Measurements from ENCODE around the gene ATP8B4. TPM values are rescaled to one million over a fixed set of nuclear protein-coding genes. Genes with fewer than 3 reads are reported as not detected.

The ATP8B4 gene
- total RNA-seq, 1 donor from 2014 or later: 9.0 TPM

GRCh38 chr15:50009634-50010033, 109.4 kb downstream of the ATP8B4 start:
- DNase-seq (no peak), ATAC-seq (no peak)
- intact Hi-C loops (cut with DNase I): no loop called here
- H3K27me3 ChIP-seq (ENCODE audit: low read depth): no peaks in the 10 kb centered on the region
- H3K36me3 ChIP-seq: no peaks in the 10 kb centered on the region
- no peaks in the 10 kb centered on the region for H3K4me1 ChIP-seq
- TF ChIP-seq CTCF (IDR thresholded peaks at IDR 0.05): no peak
- no peak overlapping the region for H3K4me3 ChIP-seq
- no peak overlapping the region for H3K27ac ChIP-seq
- H3K9me3 ChIP-seq: no peaks in the 10 kb centered on the region

GRCh38 chr15:50003786-50004334, 115.2 kb downstream of the ATP8B4 start:
- intact Hi-C loops (cut with DNase I): no loop called here
- DNase-seq (peak; percentile 87), ATAC-seq (peak; percentile 97 to 98)
- H3K27me3 ChIP-seq (ENCODE audit: low read depth): no peaks in the 10 kb centered on the region
- peaks cover 4% of the 10 kb centered on the region for H3K4me1 ChIP-seq
- TF ChIP-seq CTCF (IDR thresholded peaks at IDR 0.05): peak; percentile 67
- H3K27ac ChIP-seq: no peak overlapping the region
- H3K9me3 ChIP-seq: no peaks in the 10 kb centered on the region
- no peaks in the 10 kb centered on the region for H3K36me3 ChIP-seq
- H3K4me3 ChIP-seq: no peak overlapping the region

GRCh38 chr15:49991587-49991986, 127.4 kb downstream of the ATP8B4 start:
- ATAC-seq (no peak), DNase-seq (no peak)
- intact Hi-C loops (cut with DNase I): no loop called here
- no peak overlapping the region for H3K27ac ChIP-seq
- no peaks in the 10 kb centered on the region for H3K27me3 ChIP-seq (ENCODE audit: low read depth)
- peaks cover 4% of the 10 kb centered on the region for H3K4me1 ChIP-seq
- H3K36me3 ChIP-seq: no peaks in the 10 kb centered on the region
- no peak for TF ChIP-seq CTCF (IDR thresholded peaks at IDR 0.05)
- no peaks in the 10 kb centered on the region for H3K9me3 ChIP-seq
- no peak overlapping the region for H3K4me3 ChIP-seq

- intact Hi-C loops (cut with DNase I): no loop called here
- ATAC-seq (no peak), DNase-seq (no peak)
- H3K36me3 ChIP-seq: no peaks in the 10 kb centered on the region
- peaks cover 4% of the 10 kb centered on the region for H3K4me1 ChIP-seq
- no peak overlapping the region for H3K27ac ChIP-seq
- TF ChIP-seq CTCF (IDR thresholded peaks at IDR 0.05): no peak
- no peaks in the 10 kb centered on the region for H3K27me3 ChIP-seq (ENCODE audit: low read depth)
- H3K9me3 ChIP-seq: no peaks in the 10 kb centered on the region
- H3K4me3 ChIP-seq: no peak overlapping the region
Measured at GRCh38 chr15:49990835-49991545, 128.0 kb downstream of the ATP8B4 start.

- H3K4me3 ChIP-seq: no peak overlapping the region
- ATAC-seq (peak in 1 of 2 donors; percentile 49), DNase-seq (no peak)
- TF ChIP-seq CTCF (IDR thresholded peaks at IDR 0.05): no peak
- no peaks in the 10 kb centered on the region for H3K27me3 ChIP-seq (ENCODE audit: low read depth)
- H3K36me3 ChIP-seq: no peaks in the 10 kb centered on the region
- H3K4me1 ChIP-seq: peaks cover 4% of the 10 kb centered on the region
- H3K27ac ChIP-seq: no peak overlapping the region
- H3K9me3 ChIP-seq: no peaks in the 10 kb centered on the region
- intact Hi-C loops (cut with DNase I): no loop called here
Measured at GRCh38 chr15:49989498-49989897, 129.5 kb downstream of the ATP8B4 start.

All from lower lobe of right lung (tissue), 2 donors.